Lower lobe of right lung (tissue), 2 donors: ENCODE results near the gene ACY1. TPM values are rescaled to one million over a fixed set of nuclear protein-coding genes. Genes with fewer than 3 reads are reported as not detected.
"Not testable (repeated sequence)": the region's sequence is repeated elsewhere in the genome, so short reads cannot be mapped to it uniquely, and the experiment has no call there.

ENCODE experiments used
- ATAC-seq, 2 donors: fragments of 200-7000 bp; cut with Tn5 transposase; one replicate each; pipeline ENCODE4 v1.9.1; 2020 to 2022; ENCODE audit warnings: mild to moderate bottlenecking in 2 of 2, moderate library complexity in 2 of 2
- DNase-seq: peaks from one replicate; pipeline ENCODE4 v3.0.0-alpha.2; 2020
- H3K27ac ChIP-seq: fragments of 200-600 bp; one replicate; pipeline ENCODE4 v1.8.0; 2022
- H3K27me3 ChIP-seq: fragments of 200-600 bp; one replicate; pipeline ENCODE4 v1.8.0; 2022; ENCODE audit warnings: low read depth
- H3K36me3 ChIP-seq: fragments of 200-600 bp; one replicate; pipeline ENCODE4 v1.8.0; 2022; ENCODE audit warnings: mild to moderate bottlenecking
- H3K4me1 ChIP-seq: fragments of 200-600 bp; one replicate; pipeline ENCODE4 v1.8.0; 2022
- H3K4me3 ChIP-seq: fragments of 200-600 bp; one replicate; pipeline ENCODE4 v1.8.0; 2022; ENCODE audit warnings: mild to moderate bottlenecking
- H3K9me3 ChIP-seq: fragments of 200-600 bp; one replicate; pipeline ENCODE4 v1.8.0; 2022
- intact Hi-C: fragments of 100-400 bp; cut with DNase I; formaldehyde crosslinking; loops from one replicate; pipeline ENCODE4 v1.11.0; 2022
- total RNA-seq: library from RNA; stranded (reverse); fragmentation: NEBNext Ultra II Directional; extraction: Animal tissue kit (Norgen Biotek cat#: 25700); gene quantifications from one replicate; pipeline ENCODE4 v1.2.1, GENCODE V29; 2021
- TF ChIP-seq, protein P1 (sequence below): fragments of 200-600 bp; IDR thresholded peaks from one replicate; pipeline ENCODE4 v1.8.0; 2022; ENCODE audit warnings: antibody characterized with exemption, mild to moderate bottlenecking
- donor health status: DM: no; HTN: yes; CAD: no; lungs with severe emphysema.

ACY1 gene
- total RNA-seq, 1 donor from 2014 or later, result 20.6 TPM

DNA sequence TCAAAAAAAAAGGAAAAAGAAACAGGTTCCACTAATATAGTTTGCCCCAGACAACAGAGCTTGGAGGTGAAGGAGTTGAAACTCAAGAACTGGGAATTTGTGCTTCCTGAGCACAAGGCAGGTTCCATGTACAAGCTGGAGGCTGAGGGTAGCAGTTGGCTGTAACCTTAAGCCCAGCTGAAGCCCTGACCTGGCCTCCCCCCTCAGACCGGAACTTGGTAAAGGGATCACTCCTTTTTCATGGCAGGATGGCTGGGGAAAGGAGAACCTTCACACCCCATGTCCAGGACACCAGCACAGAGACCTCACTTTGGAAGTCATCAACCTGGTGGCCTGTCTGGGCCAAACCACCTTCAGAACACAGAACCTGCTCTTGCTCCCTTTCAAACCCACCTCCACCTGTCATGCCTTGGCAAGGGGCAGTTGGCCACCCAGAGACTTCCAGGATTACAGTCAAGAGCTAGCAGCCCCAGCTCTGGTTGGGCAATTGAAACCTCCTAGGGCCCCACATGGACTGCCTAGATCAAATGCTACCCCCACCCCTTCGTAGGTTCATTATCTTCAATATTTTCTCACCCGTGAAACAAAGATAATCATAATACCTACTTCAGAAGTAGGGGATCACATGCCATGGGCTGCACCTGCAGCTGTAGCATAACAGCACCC is 8.8 kb downstream of the ACY1 start:
- TF ChIP-seq, protein P1, sequence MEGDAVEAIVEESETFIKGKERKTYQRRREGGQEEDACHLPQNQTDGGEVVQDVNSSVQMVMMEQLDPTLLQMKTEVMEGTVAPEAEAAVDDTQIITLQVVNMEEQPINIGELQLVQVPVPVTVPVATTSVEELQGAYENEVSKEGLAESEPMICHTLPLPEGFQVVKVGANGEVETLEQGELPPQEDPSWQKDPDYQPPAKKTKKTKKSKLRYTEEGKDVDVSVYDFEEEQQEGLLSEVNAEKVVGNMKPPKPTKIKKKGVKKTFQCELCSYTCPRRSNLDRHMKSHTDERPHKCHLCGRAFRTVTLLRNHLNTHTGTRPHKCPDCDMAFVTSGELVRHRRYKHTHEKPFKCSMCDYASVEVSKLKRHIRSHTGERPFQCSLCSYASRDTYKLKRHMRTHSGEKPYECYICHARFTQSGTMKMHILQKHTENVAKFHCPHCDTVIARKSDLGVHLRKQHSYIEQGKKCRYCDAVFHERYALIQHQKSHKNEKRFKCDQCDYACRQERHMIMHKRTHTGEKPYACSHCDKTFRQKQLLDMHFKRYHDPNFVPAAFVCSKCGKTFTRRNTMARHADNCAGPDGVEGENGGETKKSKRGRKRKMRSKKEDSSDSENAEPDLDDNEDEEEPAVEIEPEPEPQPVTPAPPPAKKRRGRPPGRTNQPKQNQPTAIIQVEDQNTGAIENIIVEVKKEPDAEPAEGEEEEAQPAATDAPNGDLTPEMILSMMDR, result no peak
- ATAC-seq, result no peak
- Histone ChIP-seq H3K27me3 (no peaks in the 10 kb centered on the region), H3K4me3 (no peak overlapping the region), H3K9me3 (no peaks in the 10 kb centered on the region), H3K4me1 (peaks cover 19% of the 10 kb centered on the region), H3K36me3 (peaks cover 40% of the 10 kb centered on the region), H3K27ac (no peak overlapping the region)
- no peak for DNase-seq
- intact Hi-C loops, result no loop called here

- H3K27me3 ChIP-seq, H3K27ac ChIP-seq, H3K9me3 ChIP-seq, DNase-seq, ATAC-seq, H3K4me3 ChIP-seq, intact Hi-C loops: not testable (repeated sequence)
- Histone ChIP-seq H3K4me1 (peaks cover 19% of the 10 kb centered on the region), H3K36me3 (peaks cover 40% of the 10 kb centered on the region)
Observed at GRCh38 chr3:51993657-51994056, 10.3 kb downstream of the ACY1 start.

DNA sequence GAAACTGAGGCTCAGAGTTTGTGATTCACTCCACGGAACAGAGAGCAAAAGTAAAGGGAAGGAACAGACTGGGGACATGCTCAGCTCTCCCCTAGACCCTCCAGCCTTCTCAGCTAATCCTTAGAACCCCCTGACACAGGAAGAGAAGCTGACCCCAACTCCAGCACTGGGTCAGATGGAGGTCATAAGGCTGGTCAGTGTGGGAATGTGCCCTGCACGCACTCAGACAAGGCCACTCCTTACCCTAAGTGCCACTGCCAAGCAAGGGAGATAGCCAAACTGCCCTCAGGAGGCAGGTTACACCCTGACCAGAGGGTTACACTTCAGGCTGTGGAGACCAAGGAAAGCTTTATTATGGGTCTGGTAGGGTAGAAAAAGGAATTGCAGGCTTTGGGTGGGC is 11.2 kb downstream of the ACY1 start:
- no peak for DNase-seq
- H3K27me3 ChIP-seq, result no peaks in the 10 kb centered on the region
- ATAC-seq, result no peak
- H3K9me3 ChIP-seq, result no peaks in the 10 kb centered on the region
- H3K4me3 ChIP-seq, result peak overlapping the region; percentile 80
- no peak overlapping the region for H3K27ac ChIP-seq
- intact Hi-C loops, result no loop called here
- H3K36me3 ChIP-seq, result peaks cover 40% of the 10 kb centered on the region
- H3K4me1 ChIP-seq, result peaks cover 19% of the 10 kb centered on the region
- TF ChIP-seq, protein P1, result no peak

GRCh38 chr3:51995346-51996163 is 12.2 kb downstream of the ACY1 start, which contains the start of gene RPL29:
RPL29 (minus strand) TSS chr3:51995895; CDS start chr3:51995461, 434 bp downstream.
- Histone ChIP-seq H3K9me3 (no peaks in the 10 kb centered on the region), H3K36me3 (peaks cover 40% of the 10 kb centered on the region), H3K4me3 (peak within 1 kb of the TSS; percentile 80), H3K27ac (peak within 1 kb of the TSS; percentile 89), H3K27me3 (no peaks in the 10 kb centered on the region), H3K4me1 (peaks cover 19% of the 10 kb centered on the region)
- TF ChIP-seq, protein P1, result no peak
- intact Hi-C loops, result no loop called here
- DNase-seq (peak; percentile 93), ATAC-seq (peak; percentile 97)

DNA sequence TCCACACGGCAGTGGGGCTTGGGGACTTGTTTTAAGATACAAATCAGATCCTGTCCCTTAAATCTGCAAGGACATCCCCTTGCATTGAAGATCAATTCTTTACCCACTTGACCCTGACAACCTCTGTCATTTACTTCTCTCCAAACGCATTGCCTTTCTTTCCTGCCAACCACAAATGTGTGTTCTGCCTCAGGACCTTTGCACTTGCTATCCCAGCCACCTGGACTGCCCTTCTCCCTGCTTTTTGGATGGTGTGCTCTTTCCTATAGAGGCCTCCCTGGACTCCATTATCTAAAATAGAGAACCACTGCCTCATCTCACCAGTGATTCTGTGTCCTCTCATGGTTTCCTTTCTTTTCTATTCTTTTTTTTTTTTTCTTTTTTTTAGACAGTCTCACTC is 13.8 kb downstream of the ACY1 start:
- TF ChIP-seq, protein P1, result no peak
- intact Hi-C loops, result no loop called here
- H3K27ac ChIP-seq, result no peak overlapping the region

More for the DNA sequence above, 13.8 kb downstream of the ACY1 start:
- no peak for ATAC-seq
- no peaks in the 10 kb centered on the region for H3K27me3 ChIP-seq
- H3K4me1 ChIP-seq, result peaks cover 27% of the 10 kb centered on the region
- no peak overlapping the region for H3K4me3 ChIP-seq
- no peak for DNase-seq
- H3K36me3 ChIP-seq, result peaks cover 30% of the 10 kb centered on the region
- H3K9me3 ChIP-seq, result no peaks in the 10 kb centered on the region
